OCI-LY7 (cell line): Measurements from ENCODE around the gene PRKAG2. TPM values are rescaled to one million over a fixed set of nuclear protein-coding genes. Genes with fewer than 3 reads are reported as not detected.

Experiments
- BruUV-seq: library from RNA; stranded (reverse); fragments of 400-500 nt; replicated peaks from 2 replicates; lab custom pipeline; 2021; lab: Mats Ljungman, UMichigan
- CTCF ChIA-PET: fragments of 300-600 bp; sonication (Branson Sonifier 250); formaldehyde crosslinking; loops from one replicate; lab custom pipeline; 2022; ENCODE audit warnings: antibody characterized with exemption; ENCODE audit not compliant: unreplicated experiment; lab: Charles Lee
- POLR2A ChIA-PET: fragments of 300-600 bp; sonication (Branson Sonifier 250); formaldehyde crosslinking; loops from one replicate; lab custom pipeline; 2022; ENCODE audit warnings: antibody characterized with exemption; lab: Charles Lee
- DNase-seq: peaks from one replicate; pipeline ENCODE4 v3.0.0-alpha.2; 2015; ENCODE audit warnings: low spot score
- H2AFZ ChIP-seq: fragments of 200-600 bp; sonication (generic), shearing (Covaris generic); 2 replicates; pipeline ENCODE4 v1.6.1; 2014; ENCODE audit warnings: mild to moderate bottlenecking, antibody characterized with exemption, low read length, moderate library complexity
- H3K27ac ChIP-seq: fragments of 200-600 bp; sonication (generic); 2 replicates; pipeline ENCODE4 v1.5.1; 2014; ENCODE audit warnings: mixed run types, low read depth, mild to moderate bottlenecking, moderate library complexity, low read length, inconsistent platforms; ENCODE audit not compliant: poor library complexity, severe bottlenecking
- H3K36me3 ChIP-seq: fragments of 200-600 bp; sonication (generic); 2 replicates; pipeline ENCODE4 v1.6.1; 2014; ENCODE audit warnings: mild to moderate bottlenecking, antibody characterized with exemption, low read length, moderate library complexity, mixed read lengths; ENCODE audit not compliant: insufficient read depth
- H3K4me1 ChIP-seq: fragments of 200-600 bp; sonication (generic); 2 replicates; pipeline ENCODE4 v1.5.1; 2014; ENCODE audit warnings: mild to moderate bottlenecking, low read length; ENCODE audit not compliant: insufficient read depth, poor library complexity, severe bottlenecking
- H3K4me2 ChIP-seq: fragments of 200-600 bp; sonication (generic); 2 replicates; pipeline ENCODE4 v1.6.1; 2014; ENCODE audit warnings: mild to moderate bottlenecking, low read length
- H3K4me3 ChIP-seq: fragments of 200-600 bp; sonication (generic); 2 replicates; pipeline ENCODE4 v1.5.1; 2014; ENCODE audit warnings: mild to moderate bottlenecking, low read depth, low read length; ENCODE audit not compliant: poor library complexity, severe bottlenecking
- H3K79me2 ChIP-seq: fragments of 200-600 bp; sonication (generic); 2 replicates; pipeline ENCODE4 v1.6.1; 2016; ENCODE audit warnings: low read depth, mild to moderate bottlenecking, low read length, moderate library complexity, mixed read lengths; ENCODE audit not compliant: insufficient read depth
- H3K9me2 ChIP-seq: fragments of 200-600 bp; sonication (generic); 2 replicates; pipeline ENCODE4 v1.6.1; 2016; ENCODE audit warnings: mild to moderate bottlenecking, low read length, mixed read lengths; ENCODE audit not compliant: insufficient read depth
- H3K9me3 ChIP-seq: fragments of 200-600 bp; sonication (generic); 2 replicates; pipeline ENCODE4 v1.6.1; 2014; ENCODE audit warnings: mild to moderate bottlenecking, mixed run types, low read length, mixed read lengths
- H4K20me1 ChIP-seq: fragments of 200-600 bp; sonication (generic); 2 replicates; pipeline ENCODE4 v1.6.1; 2014; ENCODE audit warnings: mild to moderate bottlenecking, antibody characterized with exemption, low read length, moderate library complexity, mixed read lengths; ENCODE audit not compliant: insufficient read depth
- CTCF ChIP-seq: fragments of 200-600 bp; sonication (generic); conservative IDR thresholded peaks from 2 replicates; pipeline ENCODE4 v1.5.1; 2014; ENCODE audit warnings: mild to moderate bottlenecking, antibody characterized with exemption, low read length, moderate library complexity, mixed read lengths
- EZH2phosphoT487 ChIP-seq: fragments of 200-600 bp; sonication (generic); IDR thresholded peaks from 2 replicates; pipeline ENCODE4 v1.6.1; 2018; ENCODE audit warnings: low read depth, borderline replicate concordance, mild to moderate bottlenecking, mixed run types, antibody characterized with exemption, low read length, moderate library complexity, mixed read lengths
- intact Hi-C: fragments of 100-400 bp; cut with micrococcal nuclease; formaldehyde crosslinking; loops from one replicate; pipeline ENCODE4 v1.10.0; 2022; ENCODE audit not compliant: unreplicated experiment
- total RNA-seq, 2 experiments: library from RNA; depleted of rRNA in 1 of 2; stranded (reverse); fragments of >200 nt in 1 of 2; shearing (Covaris generic) in 1 of 2; gene quantifications; 2 replicates each; pipeline ENCODE4 v1.2.3, GENCODE V29; 2014 to 2022

Gene PRKAG2
- total RNA-seq, 2 experiments from 2014 or later = 1.2 to 5.1 TPM

GRCh38 chr7:151719897-151720242, 157.0 kb downstream of the PRKAG2 start:
- no peaks in the 10 kb centered on the region for H4K20me1 ChIP-seq
- intact Hi-C loops = no loop called here
- BruUV-seq = no TSS peak
- no peak overlapping the region for H3K4me2 ChIP-seq
- no peak overlapping the region for H3K27ac ChIP-seq
- TF ChIP-seq CTCF = no peak
- TF ChIP-seq EZH2phosphoT487 = no peak
- no peaks in the 10 kb centered on the region for H3K9me2 ChIP-seq
- H3K79me2 ChIP-seq = no peaks in the 10 kb centered on the region
- no peak overlapping the region for H2AFZ ChIP-seq
- no peak overlapping the region for H3K4me3 ChIP-seq
- H3K36me3 ChIP-seq = no peaks in the 10 kb centered on the region
- ChIA-PET CTCF (no interaction called here), POLR2A (no interaction called here)
- H3K9me3 ChIP-seq = no peaks in the 10 kb centered on the region
- DNase-seq = no peak
- no peaks in the 10 kb centered on the region for H3K4me1 ChIP-seq

- no peak overlapping the region for H3K27ac ChIP-seq
- no peaks in the 10 kb centered on the region for H3K4me1 ChIP-seq
- H4K20me1 ChIP-seq = no peaks in the 10 kb centered on the region
- no peaks in the 10 kb centered on the region for H3K9me2 ChIP-seq
- no peaks in the 10 kb centered on the region for H3K9me3 ChIP-seq
- DNase-seq = no peak
- BruUV-seq = no TSS peak
- ChIA-PET CTCF (no interaction called here), POLR2A (no interaction called here)
- no peak overlapping the region for H3K4me2 ChIP-seq
- H3K36me3 ChIP-seq = no peaks in the 10 kb centered on the region
- H3K4me3 ChIP-seq = no peak overlapping the region
- intact Hi-C loops = no loop called here
- H2AFZ ChIP-seq = no peak overlapping the region
- no peaks in the 10 kb centered on the region for H3K79me2 ChIP-seq
- no peak for TF ChIP-seq EZH2phosphoT487
Measured at GRCh38 chr7:151719031-151719896, 157.7 kb downstream of the PRKAG2 start.

- Histone ChIP-seq H3K9me3 (no peaks in the 10 kb centered on the region), H3K4me2 (no peak overlapping the region), H3K4me3 (no peak overlapping the region), H3K27ac (no peak overlapping the region), H4K20me1 (no peaks in the 10 kb centered on the region), H3K4me1 (peaks cover 2% of the 10 kb centered on the region), H3K36me3 (no peaks in the 10 kb centered on the region), H2AFZ (no peak overlapping the region), H3K79me2 (no peaks in the 10 kb centered on the region), H3K9me2 (no peaks in the 10 kb centered on the region)
- ChIA-PET POLR2A (interaction anchor here (0.6 kb wide), 1 partner anchor 27 kb away, joined by 3 read pairs; no protein-coding TSS in a partner anchor), CTCF (no interaction called here)
- intact Hi-C loops = no loop called here
- BruUV-seq = no TSS peak
- TF ChIP-seq CTCF (no peak), EZH2phosphoT487 (no peak)
- no peak for DNase-seq
Measured at GRCh38 chr7:151717918-151718317, 159.0 kb downstream of the PRKAG2 start.
